Cardiac ventricle fibroblast (primary cell): Measurements from ENCODE around the gene INTS6. TPM values are rescaled to one million over a fixed set of nuclear protein-coding genes. Genes with fewer than 3 reads are reported as not detected.

Source experiments
- total RNA-seq: library from RNA; depleted of rRNA; stranded (reverse); fragments of >200 nt; gene quantifications from 2 replicates; pipeline ENCODE4 v1.2.3, GENCODE V29; 2015

Gene INTS6
- 18.6 and 26.1 TPM in 2 replicates for total RNA-seq

GRCh38 chr13:51452361-51453206 lies at the start of gene INTS6:
TSS of gene INTS6 (minus strand) at chr13:51453036. CDS start at chr13:51452525, 511 bp downstream.

GRCh38 chr13:51339354-51339753 lies 113.5 kb downstream of the INTS6 start, which contains the start of gene SERPINE3:
TSS of gene SERPINE3 (plus strand) at chr13:51339691. CDS start at chr13:51341092, 1,401 bp downstream.

Other genes with a start within 250 kb of the INTS6 start
- gene FAM124A, start 230.6 kb downstream of the INTS6 start, total RNA-seq: 1.0 and 1.7 TPM in 2 replicates
- not detected in 2 replicates for gene SERPINE3, start 113.3 kb downstream of the INTS6 start, total RNA-seq
- gene WDFY2, start 131.4 kb upstream of the INTS6 start, total RNA-seq: 2.7 and 3.2 TPM in 2 replicates